Vagina (tissue), 2 donors: ENCODE results near the gene ARVCF. TPM values are rescaled to one million over a fixed set of nuclear protein-coding genes. Genes with fewer than 3 reads are reported as not detected.

Experiments
- DNase-seq, 2 donors: peaks; one replicate each; pipeline ENCODE4 v3.0.0-alpha.2; 2017; ENCODE audit errors: extremely low spot score in 2 of 2
- H3K27ac ChIP-seq: fragments of 200-600 bp; sonication (generic); one replicate; pipeline ENCODE4 v1.5.1; 2019
- H3K27me3 ChIP-seq: fragments of 200-600 bp; sonication (generic); one replicate; pipeline ENCODE4 v1.5.1; 2019
- H3K36me3 ChIP-seq, 2 donors: fragments of 200-600 bp; sonication (generic); one replicate each; pipeline ENCODE4 v1.5.1; 2017 to 2019
- H3K4me1 ChIP-seq: fragments of 200-600 bp; sonication (generic); one replicate; pipeline ENCODE4 v1.5.1; 2019
- H3K4me3 ChIP-seq, 2 donors: fragments of 200-600 bp; sonication (generic); 1 replicate in 1 of 2; 2 replicates in 1 of 2; pipeline ENCODE4 v1.5.1; 2016 to 2019
- H3K9me3 ChIP-seq: fragments of 200-600 bp; sonication (generic); one replicate; pipeline ENCODE4 v1.5.1; 2019
- POLR2A ChIP-seq, 2 donors: fragments of 450-650 bp; IDR thresholded peaks; one replicate each; pipeline ENCODE4 v1.6.1; 2017; ENCODE audit warnings: antibody characterized with exemption in 2 of 2, mild to moderate bottlenecking in 2 of 2, moderate library complexity in 2 of 2
- POLR2AphosphoS5 ChIP-seq, 2 donors: sonication (generic); formaldehyde crosslinking; IDR thresholded peaks; one replicate each; pipeline ENCODE4 v1.9.0; 2017; ENCODE audit warnings: antibody characterized with exemption in 2 of 2, mild to moderate bottlenecking in 2 of 2, low read depth in 1 of 2; ENCODE audit not compliant: insufficient read depth in 1 of 2
- intact Hi-C: fragments of 100-400 bp; cut with DNase I; formaldehyde crosslinking; loops from one replicate; pipeline ENCODE4 v1.15.1; 2023
- total RNA-seq: library from RNA; depleted of rRNA; stranded (reverse); fragments of >200 nt; gene quantifications from one replicate; pipeline ENCODE4 v1.2.3, GENCODE V29; 2016
- TF ChIP-seq, protein P1 (sequence below), 3 experiments: fragments of 450-650 bp in 2 of 3; fragments of 200-600 bp in 1 of 3; sonication (generic) in 1 of 3; IDR thresholded peaks; one replicate each; pipeline ENCODE4 v1.5.1; 2017 to 2019; ENCODE audit warnings: antibody characterized with exemption in 3 of 3, mild to moderate bottlenecking in 2 of 3, moderate library complexity in 2 of 3

ARVCF gene
- total RNA-seq, 1 donor from 2014 or later: 10.8 TPM

DNA sequence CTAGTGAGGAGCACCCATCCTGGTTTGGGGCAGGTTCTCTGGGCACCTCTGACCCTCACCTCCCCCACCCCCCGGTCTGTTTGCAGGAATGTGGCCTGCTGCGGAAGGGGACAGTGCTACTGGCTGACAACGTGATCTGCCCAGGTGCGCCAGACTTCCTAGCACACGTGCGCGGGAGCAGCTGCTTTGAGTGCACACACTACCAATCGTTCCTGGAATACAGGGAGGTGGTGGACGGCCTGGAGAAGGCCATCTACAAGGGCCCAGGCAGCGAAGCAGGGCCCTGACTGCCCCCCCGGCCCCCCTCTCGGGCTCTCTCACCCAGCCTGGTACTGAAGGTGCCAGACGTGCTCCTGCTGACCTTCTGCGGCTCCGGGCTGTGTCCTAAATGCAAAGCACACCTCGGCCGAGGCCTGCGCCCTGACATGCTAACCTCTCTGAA, 48.2 kb downstream of the ARVCF start:
- Histone ChIP-seq H3K36me3 (peaks cover 0 to 67% of the 10 kb centered on the region in 2 donors), H3K4me1 (peaks cover 7% of the 10 kb centered on the region), H3K9me3 (no peaks in the 10 kb centered on the region), H3K4me3 (no peak overlapping the region), H3K27ac (no peak overlapping the region), H3K27me3 (no peaks in the 10 kb centered on the region)
- intact Hi-C loops: no loop called here
- DNase-seq: no peak
- TF ChIP-seq, protein P1, sequence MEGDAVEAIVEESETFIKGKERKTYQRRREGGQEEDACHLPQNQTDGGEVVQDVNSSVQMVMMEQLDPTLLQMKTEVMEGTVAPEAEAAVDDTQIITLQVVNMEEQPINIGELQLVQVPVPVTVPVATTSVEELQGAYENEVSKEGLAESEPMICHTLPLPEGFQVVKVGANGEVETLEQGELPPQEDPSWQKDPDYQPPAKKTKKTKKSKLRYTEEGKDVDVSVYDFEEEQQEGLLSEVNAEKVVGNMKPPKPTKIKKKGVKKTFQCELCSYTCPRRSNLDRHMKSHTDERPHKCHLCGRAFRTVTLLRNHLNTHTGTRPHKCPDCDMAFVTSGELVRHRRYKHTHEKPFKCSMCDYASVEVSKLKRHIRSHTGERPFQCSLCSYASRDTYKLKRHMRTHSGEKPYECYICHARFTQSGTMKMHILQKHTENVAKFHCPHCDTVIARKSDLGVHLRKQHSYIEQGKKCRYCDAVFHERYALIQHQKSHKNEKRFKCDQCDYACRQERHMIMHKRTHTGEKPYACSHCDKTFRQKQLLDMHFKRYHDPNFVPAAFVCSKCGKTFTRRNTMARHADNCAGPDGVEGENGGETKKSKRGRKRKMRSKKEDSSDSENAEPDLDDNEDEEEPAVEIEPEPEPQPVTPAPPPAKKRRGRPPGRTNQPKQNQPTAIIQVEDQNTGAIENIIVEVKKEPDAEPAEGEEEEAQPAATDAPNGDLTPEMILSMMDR (IDR thresholded peaks at IDR 0.05): no peak
- TF ChIP-seq POLR2A (IDR thresholded peaks at IDR 0.05): no peak

DNA sequence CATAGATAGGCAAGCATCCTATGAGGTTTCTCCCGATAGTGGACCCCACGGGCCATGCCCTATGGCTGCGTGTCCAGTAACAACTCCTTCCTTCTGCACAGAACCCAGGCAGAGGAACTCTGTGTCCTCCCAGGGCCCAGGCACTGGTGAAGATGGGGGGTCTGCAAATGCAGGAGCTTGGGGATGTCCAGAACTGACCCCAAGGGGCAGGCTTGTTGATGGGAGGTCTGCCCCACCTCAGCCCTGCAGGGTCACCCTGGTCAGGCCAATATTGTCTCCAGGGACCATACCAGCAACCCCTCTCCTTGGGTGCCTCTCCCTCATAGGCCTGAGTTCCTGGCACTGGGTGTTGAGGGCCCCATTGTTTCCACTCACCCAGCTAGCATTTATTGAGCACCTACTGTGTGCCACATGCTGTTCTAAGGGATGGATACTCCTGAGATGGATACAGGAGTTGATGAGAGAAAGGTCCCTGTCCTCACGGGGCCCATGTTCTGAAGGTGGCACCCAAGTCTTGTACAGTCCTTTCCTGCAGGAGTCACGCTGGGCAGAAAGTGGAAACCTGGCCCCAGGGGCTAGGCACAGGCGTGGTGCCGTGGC, 48.7 kb downstream of the ARVCF start:
- TF ChIP-seq, protein P1 (IDR thresholded peaks at IDR 0.05): no peak
- TF ChIP-seq POLR2A (IDR thresholded peaks at IDR 0.05) (no peak), POLR2AphosphoS5 (IDR thresholded peaks at IDR 0.05; ENCODE audit: insufficient read depth in 1 of 2, low read depth in 1 of 2) (no peak)
- Histone ChIP-seq H3K4me1 (peaks cover 12% of the 10 kb centered on the region), H3K27me3 (no peaks in the 10 kb centered on the region), H3K27ac (no peak overlapping the region), H3K4me3 (no peak overlapping the region), H3K9me3 (no peaks in the 10 kb centered on the region), H3K36me3 (peaks cover 0 to 68% of the 10 kb centered on the region in 2 donors)
- intact Hi-C loops: no loop called here
- no peak for DNase-seq

DNA sequence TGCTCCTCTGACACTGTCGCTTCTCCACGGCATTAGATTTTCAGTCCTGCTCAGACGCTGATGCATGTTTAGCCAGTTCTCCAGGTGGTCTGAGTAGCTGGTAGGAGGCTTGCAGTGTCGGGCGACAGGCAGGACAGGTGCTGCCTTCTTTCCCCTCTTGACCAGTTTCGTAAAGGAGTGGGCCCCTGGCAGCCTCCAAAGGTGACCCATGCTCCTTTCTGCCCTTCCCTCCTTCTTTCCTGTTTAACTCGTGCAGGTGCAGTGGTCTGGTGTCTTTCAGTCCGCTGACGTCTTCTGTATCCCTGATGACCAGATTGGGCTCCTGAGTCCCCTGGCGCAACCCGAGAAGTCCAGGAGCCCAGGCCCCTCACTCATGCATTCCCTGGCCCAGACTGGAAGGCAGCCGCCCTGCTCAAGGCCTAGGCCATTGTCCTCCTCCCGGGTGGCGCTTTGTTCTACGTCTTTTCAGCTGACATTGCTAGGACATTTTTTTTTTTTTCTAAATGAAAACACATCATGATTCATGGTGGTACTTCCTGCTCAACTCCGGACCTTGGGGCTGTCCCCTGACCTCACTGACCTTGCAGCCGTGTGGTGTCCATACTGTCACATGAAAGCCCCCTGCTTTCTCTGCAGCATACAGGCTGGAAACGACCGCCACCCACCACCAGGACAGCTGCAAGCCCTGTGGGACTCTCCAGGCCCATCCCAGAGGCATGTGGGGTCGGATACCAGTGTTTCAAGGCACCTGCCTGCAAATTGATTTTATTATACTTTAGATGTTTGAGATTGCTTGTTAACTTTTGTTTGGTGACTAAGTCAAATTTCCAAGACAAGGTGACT, 49.5 kb downstream of the ARVCF start:
- H3K27me3 ChIP-seq: no peaks in the 10 kb centered on the region
- H3K9me3 ChIP-seq: no peaks in the 10 kb centered on the region
- peaks cover 0 to 68% of the 10 kb centered on the region in 2 donors for H3K36me3 ChIP-seq
- DNase-seq: no peak
- no peak overlapping the region for H3K4me3 ChIP-seq
- H3K27ac ChIP-seq: no peak overlapping the region
- intact Hi-C loops: no loop called here
- TF ChIP-seq, protein P1 (IDR thresholded peaks at IDR 0.05): no peak
- TF ChIP-seq POLR2A (IDR thresholded peaks at IDR 0.05) (no peak), POLR2AphosphoS5 (IDR thresholded peaks at IDR 0.05; ENCODE audit: insufficient read depth in 1 of 2, low read depth in 1 of 2) (no peak)
- H3K4me1 ChIP-seq: peaks cover 21% of the 10 kb centered on the region

DNA sequence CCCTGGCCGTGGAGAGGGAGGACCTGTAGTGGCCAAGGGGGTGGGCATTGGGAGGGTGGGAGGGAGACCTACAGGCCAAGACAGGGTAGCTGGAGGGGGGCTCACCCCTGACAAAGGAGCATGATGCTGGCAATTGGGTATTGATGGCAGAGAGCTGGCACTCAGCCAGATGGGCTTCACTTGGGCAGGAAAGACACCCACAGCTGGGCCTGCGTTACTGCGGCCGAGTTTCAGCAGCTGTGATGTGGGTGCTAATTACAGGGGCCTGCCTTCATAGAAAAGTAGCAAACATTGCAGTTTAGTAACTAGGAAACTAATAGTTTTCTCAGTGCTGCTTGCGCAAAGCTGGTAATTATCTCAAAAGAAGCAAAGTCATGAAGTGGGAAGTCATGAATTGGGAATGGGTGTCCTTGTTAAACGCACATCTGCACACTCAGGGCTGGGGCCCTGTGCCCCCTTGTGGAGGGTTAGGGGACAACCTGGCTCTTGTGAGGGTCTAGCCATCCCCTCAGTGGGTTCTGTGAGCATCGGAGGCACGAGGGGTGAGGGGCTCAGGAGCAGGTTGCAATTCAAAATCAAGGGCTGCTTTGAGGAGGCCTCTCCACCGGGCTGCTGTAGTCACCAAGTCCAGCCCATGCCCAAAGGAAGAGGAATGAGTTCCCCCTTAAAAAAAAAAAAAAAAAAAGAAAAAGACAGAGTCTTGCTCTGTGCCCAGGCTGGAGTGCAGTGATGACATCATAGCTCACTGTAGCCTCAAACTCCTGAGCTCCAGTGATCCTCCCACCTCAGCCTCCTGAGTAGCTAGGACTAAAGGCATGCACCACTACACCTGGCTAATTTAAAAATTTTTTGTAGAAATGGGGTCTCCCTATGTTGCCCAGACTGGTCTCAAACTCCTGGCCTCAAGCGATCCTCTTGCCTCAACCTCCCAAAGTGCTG, 50.6 kb downstream of the ARVCF start:
- no peaks in the 10 kb centered on the region for H3K27me3 ChIP-seq
- no peaks in the 10 kb centered on the region for H3K9me3 ChIP-seq
- H3K27ac ChIP-seq: no peak overlapping the region
- intact Hi-C loops: no loop called here
- no peak overlapping the region for H3K4me3 ChIP-seq
- peaks cover 0 to 67% of the 10 kb centered on the region in 2 donors for H3K36me3 ChIP-seq
- DNase-seq: no peak
- H3K4me1 ChIP-seq: peaks cover 30% of the 10 kb centered on the region
- TF ChIP-seq POLR2AphosphoS5 (IDR thresholded peaks at IDR 0.05; ENCODE audit: insufficient read depth in 1 of 2, low read depth in 1 of 2): no peak
- no peak for TF ChIP-seq POLR2A (IDR thresholded peaks at IDR 0.05)
- TF ChIP-seq, protein P1 (IDR thresholded peaks at IDR 0.05): no peak
